HG02885 (cell line): ENCODE results near the gene GPRIN2.

Experiments
- ATAC-seq: cut with Tn5 transposase; IDR thresholded peaks from one replicate; pipeline ENCODE4 v1.9.1; 2021; ENCODE audit warnings: mild to moderate bottlenecking; ENCODE audit not compliant: unreplicated experiment, poor library complexity

GPRIN2 gene

DNA sequence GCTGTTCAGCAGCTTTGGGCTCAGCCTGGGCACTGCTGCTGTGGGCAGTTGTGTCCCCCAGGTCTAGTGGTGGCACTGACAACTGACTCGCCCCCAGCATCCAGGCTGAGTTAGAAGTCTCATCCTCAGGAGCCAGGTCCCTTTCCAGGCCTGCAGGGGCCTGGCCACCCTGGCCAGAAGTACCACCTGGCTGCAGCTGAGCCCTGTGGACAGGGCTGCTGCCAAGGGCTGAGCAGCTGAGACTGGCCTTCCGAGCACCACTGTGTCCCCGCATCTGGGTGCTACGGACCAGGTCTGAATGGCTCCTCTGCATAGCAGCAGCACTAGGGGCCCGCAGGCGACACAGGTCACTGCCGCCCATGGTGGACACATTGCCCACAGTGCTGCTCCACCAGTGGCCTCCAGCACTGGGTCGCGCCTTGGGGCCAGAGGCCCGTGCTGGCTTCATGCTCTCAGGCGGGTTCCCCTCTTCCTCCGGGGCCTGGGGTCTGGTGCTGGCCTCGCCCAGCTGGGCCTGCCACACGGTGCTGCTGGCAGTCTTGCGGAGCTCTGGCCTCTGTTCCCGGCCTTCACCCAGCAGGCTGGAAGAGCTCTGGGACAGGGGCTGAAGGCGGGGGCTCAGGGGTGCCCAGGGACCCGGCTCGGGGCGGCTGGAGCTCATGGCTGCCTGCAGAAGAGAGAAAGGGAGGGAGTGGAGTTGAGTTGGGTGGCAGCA is 6.2 kb downstream of the GPRIN2 start:
- ATAC-seq = no peak

DNA sequence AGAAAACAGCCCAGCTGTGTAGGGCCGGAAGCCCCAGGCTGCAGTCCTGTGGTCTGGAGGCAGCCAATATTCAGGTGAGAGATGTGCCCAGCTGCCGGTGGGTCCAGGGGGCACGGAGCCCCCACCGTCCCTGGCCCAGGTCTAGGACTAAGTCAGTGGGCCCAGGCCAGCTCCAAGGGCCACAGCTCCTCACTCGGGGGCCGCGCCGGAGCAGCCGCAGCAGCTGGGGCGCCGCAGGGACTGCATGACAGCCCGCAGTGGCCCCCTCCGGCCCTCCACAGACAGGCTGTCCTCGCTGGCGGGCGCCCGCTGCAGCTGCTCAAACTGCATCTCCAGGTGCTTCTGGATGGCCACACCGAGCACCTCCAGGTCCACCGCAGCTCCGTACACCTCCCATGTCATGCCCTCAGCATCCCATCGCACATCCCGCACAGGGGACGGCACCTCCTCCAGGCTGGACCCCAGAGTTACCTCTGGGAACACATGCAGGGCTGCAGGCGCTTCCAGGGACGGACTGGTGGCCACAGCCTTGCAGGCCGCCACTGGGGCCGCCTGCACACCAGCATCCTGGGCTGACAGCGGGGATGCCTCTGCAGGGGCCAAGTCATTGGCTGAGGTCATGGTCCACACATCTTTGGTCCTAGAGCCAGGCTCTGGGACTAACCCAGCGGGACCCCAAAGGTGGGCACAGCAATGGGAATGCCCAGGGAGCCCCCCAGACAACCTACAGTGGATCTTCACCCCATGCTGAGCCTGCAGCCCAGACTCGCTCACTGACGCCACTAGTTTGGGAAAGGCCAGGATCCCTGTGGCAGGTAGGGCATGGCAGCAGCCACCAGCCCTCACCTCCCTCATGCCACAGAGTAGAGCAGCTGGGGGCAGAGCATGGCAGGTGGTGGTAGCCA is 7.0 kb downstream of the GPRIN2 start:
- no peak for ATAC-seq

DNA sequence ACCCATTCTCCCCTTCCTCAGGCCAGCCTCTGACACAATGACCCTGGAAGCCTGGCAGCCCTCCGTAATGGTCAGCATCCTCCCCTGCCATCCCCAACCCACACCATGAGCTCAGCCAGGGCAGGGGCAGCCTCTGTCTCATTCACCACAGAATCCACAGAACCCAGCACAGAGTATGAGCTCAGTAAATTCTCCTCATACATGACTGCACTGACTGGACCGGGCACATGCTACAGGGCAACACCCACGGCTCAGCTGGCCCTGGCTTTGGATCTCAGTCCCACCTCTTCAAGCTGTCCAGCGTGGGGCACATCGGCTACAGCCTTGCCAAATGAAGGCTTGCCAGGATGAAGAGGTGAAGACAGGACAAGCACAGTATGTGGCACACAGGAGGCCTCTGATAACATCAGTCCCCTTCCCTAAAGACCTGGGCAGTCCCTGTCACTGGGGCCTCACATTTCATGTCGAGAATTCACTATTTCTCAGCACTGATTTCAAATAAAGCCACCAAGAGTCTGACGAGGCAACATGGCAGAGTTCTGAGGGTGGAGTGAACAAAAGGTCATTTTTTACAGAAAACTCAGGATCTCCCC is 7.9 kb downstream of the GPRIN2 start:
- no peak for ATAC-seq

DNA sequence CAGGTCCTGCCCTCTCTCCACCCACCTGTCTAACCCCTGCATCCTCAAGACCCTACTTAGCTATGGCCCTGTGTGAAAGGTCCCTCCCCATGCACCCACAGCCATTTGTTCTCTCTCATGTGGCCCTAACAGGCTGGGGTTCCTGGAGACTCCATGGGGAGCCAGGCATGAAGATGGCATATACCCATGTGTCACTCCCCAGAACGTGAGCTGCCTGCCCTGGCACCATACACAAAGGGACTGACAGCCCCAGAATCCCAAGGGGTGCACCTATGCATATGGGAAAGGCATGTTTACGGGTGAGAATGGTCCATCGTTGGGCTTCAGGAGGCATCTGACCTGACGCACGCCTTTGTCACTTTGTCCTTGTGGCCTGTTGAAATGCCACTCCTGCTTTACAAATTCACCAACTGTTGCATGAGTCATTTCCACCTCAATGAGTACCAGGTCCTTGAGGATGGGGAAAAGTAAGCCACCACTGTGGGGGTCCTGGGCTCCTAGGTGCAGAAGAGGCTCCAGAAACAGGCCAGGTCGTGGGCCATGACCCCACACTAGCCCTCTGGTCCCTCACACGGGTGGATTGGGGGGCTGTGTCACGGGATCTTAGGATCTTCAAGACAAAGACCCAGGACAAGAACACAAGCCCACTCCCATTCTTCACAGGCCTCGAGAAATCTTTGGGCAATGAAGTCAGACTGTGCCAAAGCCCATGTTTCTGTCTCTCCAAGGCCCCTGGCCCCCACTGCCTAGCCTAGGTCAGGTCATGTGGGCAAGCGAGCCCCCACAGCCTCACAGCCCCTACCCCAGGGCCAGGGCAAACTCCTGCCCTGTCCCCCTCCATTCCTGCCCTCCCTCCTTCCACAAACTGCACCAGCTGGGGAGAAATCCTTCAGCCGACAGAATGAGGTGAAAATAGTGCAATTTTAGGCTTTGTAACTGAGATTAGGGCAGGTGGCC is 8.6 kb downstream of the GPRIN2 start:
- ATAC-seq = no peak

DNA sequence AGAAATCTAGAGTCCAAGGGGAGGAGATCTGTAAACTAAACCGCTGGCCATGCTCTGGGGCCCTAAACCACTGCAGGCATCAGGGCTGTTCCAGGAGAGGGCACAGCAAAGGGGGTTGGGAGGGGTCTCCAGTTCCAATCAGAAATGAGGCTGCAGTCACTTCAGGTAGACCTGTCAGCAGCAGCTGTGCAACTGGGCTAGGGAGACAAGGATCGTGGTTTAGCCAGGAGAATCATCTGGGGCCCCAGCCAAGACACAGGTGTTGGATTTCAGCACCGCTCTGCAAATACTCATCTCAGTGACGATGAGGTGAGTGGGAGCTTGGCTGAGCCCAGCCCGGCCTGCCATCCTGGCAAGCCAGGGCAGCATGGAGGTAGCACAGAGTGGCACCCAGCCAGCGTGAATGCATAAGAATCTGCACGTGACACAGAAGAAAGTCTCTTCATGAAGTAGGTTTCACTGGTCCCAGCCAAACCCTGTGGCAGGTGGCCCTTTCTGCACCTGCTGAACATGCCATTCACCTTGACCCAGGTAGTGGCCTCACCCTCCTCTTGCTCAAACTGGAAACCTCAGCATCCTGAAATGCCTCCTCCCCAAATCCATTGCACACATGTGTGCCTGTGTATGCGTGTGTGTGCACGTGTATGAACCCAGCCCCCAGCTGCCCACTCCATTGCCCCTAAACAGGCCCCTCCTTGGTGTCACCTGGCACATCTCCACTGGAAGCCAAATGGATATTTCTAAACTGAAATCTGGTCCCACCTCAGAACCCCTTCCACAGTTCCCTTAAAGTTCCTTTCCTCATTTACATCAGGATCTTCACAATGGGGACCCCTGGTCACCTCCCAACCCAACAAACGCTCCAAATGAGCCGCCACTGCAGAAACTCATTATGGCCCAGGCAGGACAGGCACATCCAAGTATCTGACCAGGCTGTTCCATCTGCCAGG is 9.6 kb downstream of the GPRIN2 start:
- ATAC-seq = no peak

DNA sequence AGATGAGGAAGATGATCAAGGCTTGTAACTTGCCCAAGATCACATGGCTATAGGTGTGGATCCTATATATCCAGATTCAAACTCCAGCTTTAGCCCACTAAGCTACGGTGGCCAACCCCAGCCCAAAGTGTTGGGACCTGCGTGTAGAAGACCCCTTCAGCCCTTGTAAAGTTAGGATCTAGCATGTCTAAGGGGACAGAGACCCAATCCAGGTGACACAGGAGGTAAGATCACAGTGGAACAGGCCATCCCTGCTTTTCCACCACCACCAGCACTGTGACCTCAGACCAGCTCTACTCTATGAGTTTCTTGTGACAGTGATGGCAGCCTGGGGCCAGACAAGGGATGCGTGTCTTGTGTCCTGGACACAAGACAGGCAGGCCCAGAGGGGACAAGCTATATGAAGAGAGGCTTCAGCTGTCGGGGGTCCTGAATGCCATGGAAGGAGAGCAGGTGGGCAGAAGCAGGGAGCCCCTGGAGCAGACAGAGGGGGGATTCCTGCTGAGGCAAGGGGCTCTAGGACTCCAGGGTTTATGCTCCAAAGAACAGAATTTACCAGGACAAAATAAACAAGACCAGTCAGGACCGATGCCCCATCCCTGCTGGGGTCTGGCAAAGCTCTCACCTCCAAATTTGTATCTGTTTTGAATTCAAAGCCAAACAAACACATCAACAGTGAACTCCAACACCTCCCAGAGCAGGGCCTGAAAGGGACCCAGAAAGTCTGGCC is 10.4 kb downstream of the GPRIN2 start:
- ATAC-seq = no peak

DNA sequence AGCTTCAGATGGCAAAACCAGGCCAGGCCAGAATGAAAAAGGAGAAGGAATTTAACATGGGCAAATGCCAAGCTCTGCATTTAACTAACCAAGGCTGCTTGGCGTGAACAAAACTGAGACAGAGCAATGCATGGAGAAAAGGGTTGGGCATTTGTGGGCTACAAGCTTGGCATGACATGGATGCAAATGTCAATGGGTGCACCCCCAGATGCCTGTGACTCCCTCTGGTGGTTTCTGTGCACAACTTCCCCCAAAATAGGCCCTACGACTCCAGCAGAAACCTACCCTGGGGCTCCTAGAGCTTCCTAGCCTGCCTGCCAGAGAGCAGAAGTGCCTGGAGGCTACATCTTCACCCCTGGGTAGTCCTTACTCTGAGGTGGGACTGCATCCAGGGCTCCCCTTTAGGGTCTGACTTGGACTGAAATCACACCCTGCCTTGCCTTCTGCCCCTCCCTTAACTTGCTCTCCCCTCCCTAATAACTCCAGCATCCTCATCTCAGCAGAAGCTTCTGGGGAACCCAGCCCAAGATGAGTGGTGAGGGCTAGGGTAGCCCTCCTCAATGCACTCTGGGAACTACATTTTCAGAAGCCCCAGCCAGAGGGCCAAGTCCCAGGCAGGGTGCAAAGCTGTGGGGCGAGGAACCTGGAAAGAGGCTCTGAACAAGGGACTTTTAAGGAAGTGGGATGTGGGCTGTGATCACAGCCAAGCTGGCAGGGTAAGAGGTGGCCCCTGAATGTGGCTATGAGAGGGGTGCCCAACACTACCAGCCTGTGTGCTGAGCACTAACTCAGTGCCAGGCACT is 11.3 kb downstream of the GPRIN2 start:
- no peak for ATAC-seq

DNA sequence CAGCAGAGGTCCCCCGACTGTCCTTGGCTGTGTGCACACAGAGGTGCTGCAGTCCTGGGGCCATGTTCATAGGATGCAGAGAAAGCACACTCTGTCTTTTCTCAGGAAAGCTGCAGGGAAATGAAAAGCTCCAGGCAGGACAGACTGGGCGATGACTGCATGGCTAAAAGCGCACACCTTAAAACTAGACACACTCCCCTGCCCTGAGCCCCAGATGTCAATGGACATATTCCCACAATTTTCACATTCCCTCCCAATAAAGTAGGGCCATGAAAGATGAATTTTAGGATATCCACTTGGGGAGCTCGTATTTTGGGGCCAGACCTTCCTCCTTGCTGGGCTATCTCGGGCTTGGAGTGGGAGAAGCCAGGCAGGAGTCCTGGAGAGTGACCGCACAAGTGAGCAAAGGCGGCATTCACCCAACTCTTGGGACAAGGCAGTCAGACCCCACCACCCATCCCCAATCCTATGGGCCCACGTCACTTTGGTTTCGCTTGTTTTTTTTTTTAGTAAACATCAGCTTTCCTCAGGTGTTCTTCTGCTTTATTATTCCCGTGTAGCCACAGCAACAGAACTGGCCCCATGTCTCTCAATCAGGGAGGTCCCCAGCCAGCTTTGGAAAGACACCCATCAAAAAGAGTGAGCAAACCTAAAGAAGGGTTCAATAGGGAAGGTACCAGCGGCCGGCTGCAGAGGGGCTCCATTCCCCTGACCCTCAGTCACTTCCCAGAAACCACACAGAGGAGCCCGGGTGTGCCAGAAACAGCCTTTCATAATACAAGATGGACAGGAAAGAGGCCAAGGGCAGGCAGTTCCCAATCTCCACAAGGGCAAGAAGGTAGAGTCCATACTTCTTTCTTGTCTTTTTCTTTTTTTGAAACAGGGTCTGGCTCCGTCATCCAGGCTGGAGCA is 12.7 kb downstream of the GPRIN2 start:
- ATAC-seq = no peak

DNA sequence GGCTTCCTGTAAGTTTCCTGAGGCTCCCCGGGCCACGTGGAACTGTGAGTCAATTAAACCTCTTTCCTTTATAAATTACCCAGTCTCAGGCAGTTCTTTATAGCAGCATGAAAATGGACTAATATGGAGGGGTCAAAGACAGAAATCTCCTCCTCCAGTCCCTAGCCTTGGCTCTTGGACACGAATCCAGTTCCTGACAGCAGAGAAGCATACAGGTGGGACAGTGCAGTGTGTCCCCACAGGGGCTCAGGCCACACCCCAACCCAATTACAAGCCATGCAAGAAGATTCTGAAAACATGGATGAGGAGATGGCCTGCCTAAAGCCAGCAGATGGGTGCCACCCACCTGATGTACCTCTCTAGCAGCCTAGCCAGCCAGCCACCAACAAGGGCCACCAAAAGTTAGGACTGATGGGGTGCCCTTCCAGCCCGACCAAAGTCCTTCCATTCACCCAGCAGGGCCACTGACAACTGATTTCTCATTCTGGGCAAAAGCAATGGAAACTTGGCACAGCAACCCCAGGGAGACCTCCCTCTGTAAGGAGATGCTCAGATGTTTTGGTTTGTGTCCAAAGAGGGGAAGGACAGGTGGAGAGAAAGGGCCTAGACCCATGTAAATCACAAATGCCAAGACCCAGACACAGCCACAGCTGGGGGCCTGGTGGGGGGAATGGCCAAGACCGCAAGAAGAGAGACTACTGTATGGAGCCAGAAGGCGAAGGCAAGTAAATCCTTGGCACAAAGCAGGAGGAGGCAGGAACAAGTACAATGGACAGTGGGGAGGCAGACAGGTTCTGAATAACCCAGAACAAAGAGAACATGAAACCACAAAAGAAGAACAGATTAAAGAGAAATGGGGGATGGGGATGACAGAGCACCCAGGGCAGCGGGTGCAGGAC is 13.6 kb downstream of the GPRIN2 start:
- no peak for ATAC-seq

DNA sequence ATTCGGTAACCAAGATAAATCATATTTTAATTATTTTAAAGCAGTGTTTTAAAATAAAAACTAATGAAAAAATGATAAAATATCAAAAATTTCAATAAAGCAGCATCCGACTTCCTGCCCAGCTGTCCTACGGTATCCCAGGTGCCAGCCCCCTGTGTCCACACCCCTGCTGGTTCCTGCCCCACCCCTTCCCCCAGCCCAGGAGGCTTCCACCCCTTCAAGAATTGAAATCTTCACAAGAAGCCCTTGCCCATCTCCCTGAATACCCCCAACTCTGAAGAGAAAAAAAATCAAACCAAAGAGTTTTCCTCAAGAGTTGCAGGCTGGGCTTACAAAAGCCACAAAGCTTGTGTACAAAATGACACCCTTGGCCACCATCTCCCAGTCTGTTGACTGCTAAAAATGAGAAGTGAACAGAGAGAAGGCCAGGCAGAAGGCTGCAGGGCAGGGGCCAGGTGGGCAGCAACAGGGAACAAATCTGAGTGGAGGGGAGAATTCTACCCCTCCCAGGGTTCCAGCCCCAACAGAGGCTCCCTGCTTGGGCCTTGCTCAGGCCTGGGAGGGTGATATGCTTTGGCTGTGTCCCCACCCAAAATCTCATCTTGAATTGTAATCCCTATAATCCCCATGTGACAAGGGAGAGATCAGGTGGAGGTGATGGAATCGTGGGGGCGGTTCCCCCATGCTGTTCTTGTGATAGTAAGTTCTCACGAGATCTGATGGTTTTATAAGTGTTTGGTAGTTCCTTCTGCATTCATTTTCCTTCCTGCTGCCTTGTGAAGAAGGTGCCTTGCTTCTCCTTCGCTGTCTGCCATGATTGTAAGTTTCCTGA is 14.5 kb downstream of the GPRIN2 start:
- no peak for ATAC-seq

DNA sequence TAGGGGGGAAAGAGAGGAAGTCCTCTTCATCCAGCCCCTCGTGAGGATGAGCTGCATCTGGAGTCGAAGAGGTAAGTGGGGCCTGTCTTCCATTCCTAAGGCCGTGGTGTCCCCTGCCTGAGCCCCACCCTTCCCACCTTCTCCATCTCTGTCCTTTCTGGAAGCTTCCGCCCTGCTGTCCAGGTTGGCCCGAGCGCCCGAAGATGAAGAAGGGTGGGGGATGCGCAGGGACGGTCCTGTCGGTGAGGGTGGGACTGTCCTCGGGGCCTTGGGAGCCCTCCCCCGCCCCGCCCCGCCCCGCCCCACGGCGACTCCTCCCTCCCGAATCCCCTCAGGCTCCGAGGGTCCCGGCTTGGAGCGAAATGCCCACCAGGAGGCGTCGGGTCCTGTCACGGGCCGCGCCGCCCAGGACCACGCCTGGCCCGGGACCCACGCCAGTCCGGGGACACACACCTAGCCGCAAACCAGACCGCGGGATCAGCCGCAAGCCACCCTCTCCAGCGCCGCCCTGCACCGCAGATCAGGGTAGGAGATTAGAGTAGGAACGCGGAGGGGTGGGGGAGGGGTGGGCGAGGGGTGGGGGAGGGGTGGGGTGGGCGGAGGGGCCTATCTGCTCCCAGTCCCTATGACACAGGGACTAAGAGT is 15.3 kb downstream of the GPRIN2 start:
- no peak for ATAC-seq

DNA sequence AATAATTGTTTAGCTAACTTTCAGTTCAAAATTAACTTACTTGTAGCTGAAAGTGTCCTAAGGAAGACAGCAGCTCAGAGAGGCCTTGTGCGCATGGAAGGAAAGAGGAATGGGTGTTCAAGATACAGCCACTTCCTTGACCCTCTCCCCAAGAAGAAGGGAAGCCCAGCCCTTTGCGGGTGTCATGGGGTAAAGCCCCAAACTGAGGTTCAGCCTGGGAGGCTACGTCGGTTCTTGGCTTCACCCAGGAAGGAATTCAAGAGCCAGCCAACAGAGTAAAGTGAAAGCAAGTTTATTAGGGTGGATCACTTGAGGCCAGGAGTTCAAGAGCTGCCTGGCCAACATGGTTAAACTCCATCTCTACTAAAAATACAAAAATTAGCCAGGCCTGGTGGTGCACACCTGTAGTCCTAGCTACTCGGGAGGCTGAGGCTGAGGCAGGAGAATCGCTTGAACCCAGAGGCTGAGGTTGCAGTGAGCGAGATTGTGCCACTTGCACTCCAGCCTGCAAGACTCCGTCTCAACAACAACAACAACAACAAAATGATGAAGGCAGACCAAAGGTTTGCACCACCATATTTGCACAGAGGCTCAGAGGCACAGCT is 15.9 kb downstream of the GPRIN2 start:
- no peak for ATAC-seq

DNA sequence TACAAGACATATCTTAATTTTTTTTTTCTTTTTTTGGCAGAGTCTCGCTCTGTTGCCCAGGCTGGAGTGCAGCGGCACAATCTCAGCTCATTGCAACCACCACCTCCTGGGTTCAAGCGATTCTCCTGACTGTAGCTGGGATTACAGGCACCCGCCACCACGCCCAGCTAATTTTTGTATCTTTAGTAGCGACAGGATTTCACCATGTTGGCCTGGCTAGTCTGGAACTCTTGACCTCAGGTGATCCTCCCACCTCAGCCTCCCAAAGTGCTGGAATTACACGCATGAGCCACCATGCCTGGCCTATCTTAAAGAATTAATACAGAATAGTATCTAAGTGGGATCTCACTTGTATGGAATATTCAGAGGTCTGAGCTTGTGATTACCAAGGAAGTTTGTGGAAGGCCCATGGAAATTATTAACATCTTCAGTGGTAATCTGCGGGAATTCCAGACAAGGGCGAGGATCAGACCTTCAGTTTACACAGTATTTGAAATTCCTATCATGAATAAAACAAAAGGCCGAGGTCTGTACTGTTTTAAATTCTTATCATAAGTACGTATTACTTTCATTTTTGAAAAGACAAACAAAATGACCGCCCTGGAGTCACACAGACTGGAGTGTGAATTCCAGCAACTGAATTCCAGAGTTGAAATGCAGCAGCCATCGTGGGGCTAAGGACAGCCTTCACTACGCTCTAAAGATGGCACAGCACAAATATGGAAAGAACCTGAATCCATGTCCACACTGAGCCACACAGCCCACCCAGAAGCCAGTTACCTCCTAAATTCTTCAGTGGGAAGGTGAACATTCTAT is 16.7 kb downstream of the GPRIN2 start:
- ATAC-seq = no peak
